Mucosa of gallbladder (tissue), 1 donor: ENCODE results near the gene HMGXB4. TPM values are rescaled to one million over a fixed set of nuclear protein-coding genes. Genes with fewer than 3 reads are reported as not detected.

Source experiments
- total RNA-seq: library from RNA; stranded (reverse); gene quantifications from one replicate; pipeline ENCODE4 v1.2.1, GENCODE V29; 2021
- donor health status: DM: no; HTN: no; CAD: no.

Gene HMGXB4
- total RNA-seq, 1 donor from 2014 or later: 15.8 TPM

Other genes with a start within 250 kb of the HMGXB4 start
- not detected for gene ISX, start 191.3 kb upstream of the HMGXB4 start, total RNA-seq
- 82.9 TPM for gene TOM1, start 42.4 kb downstream of the HMGXB4 start, total RNA-seq
- 41.1 TPM for gene HMOX1, start 123.6 kb downstream of the HMGXB4 start, total RNA-seq
- 25.4 TPM for gene MCM5, start 142.6 kb downstream of the HMGXB4 start, total RNA-seq